B cell (primary cell): Measurements from ENCODE around the gene ADAMTSL1. TPM values are rescaled to one million over a fixed set of nuclear protein-coding genes. Genes with fewer than 3 reads are reported as not detected.

ENCODE experiments used
- ATAC-seq: fragments of 200-7000 bp; cut with Tn5 transposase; one replicate; pipeline ENCODE4 v1.10.0; 2021; ENCODE audit warnings: low read depth, mild to moderate bottlenecking, moderate number of reproducible peaks, moderate library complexity
- CTCF ChIA-PET: fragments of 350-600 bp; sonication (Branson Sonifier 250); formaldehyde crosslinking; loops from one replicate; lab custom pipeline; 2021; ENCODE audit warnings: antibody characterized with exemption, inconsistent platforms; lab: Charles Lee
- POLR2A ChIA-PET: fragments of 350-600 bp; sonication (Branson Sonifier 250); formaldehyde crosslinking; loops from one replicate; lab custom pipeline; 2021; ENCODE audit warnings: antibody characterized with exemption; lab: Charles Lee
- DNase-seq: peaks from one replicate; pipeline ENCODE4 v3.0.0; 2013
- H2AFZ ChIP-seq: 2 replicates; pipeline ENCODE4 v1.6.1; 2012; ENCODE audit warnings: mild to moderate bottlenecking, low read depth, low read length; ENCODE audit not compliant: insufficient read depth, poor library complexity, severe bottlenecking
- H3K27ac ChIP-seq, 2 donors: 1 replicate in 1 of 2; 2 replicates in 1 of 2; pipeline ENCODE4 v1.5.1; 2012 to 2013; ENCODE audit warnings: low read length in 2 of 2, mild to moderate bottlenecking in 2 of 2, moderate library complexity in 1 of 2
- H3K27me3 ChIP-seq, 4 experiments: fragments of 200-600 bp in 1 of 4; sonication (generic) in 1 of 4; replicated peaks in 1 of 4; 1 replicate in 2 of 4; 2 replicates in 2 of 4; pipeline versions ENCODE4 v1.6.1 to v1.7.0; 2013 to 2016; ENCODE audit warnings: low read length in 3 of 4, mild to moderate bottlenecking in 2 of 4, mixed read lengths in 1 of 4, moderate library complexity in 1 of 4; ENCODE audit not compliant: insufficient read depth in 4 of 4, control insufficient read depth in 3 of 4; ENCODE audit errors: control extremely low read depth in 1 of 4
- H3K36me3 ChIP-seq, 2 experiments: replicated peaks in 1 of 2; 1 replicate in 1 of 2; 2 replicates in 1 of 2; pipeline versions ENCODE4 v1.6.1 to v1.7.1; 2013; ENCODE audit warnings: low read length in 1 of 2; ENCODE audit not compliant: insufficient read depth in 2 of 2, control insufficient read depth in 1 of 2; ENCODE audit errors: control extremely low read depth in 1 of 2, extremely low read depth in 1 of 2
- H3K4me1 ChIP-seq, 2 donors: fragments of 200-600 bp in 1 of 2; sonication (generic) in 1 of 2; 1 replicate in 1 of 2; 2 replicates in 1 of 2; pipeline versions ENCODE4 v1.5.1 to v1.6.1; 2013 to 2017; ENCODE audit warnings: low read length in 2 of 2; ENCODE audit not compliant: control insufficient read depth in 2 of 2, insufficient read depth in 2 of 2
- H3K4me2 ChIP-seq: replicated peaks from 2 replicates; pipeline ENCODE3; 2012; ENCODE audit warnings: mild to moderate bottlenecking, low read depth, low read length; ENCODE audit not compliant: poor library complexity, severe bottlenecking
- H3K4me3 ChIP-seq, 5 experiments: fragments of 200-600 bp in 1 of 5; sonication (generic) in 1 of 5; 1 replicate in 3 of 5; 2 replicates in 2 of 5; pipeline versions ENCODE4 v1.5.1 to v1.7.0; 2011 to 2016; ENCODE audit warnings: low read length in 4 of 5, mild to moderate bottlenecking in 4 of 5, low read depth in 2 of 5, control low read depth in 1 of 5, moderate library complexity in 1 of 5; ENCODE audit not compliant: insufficient read depth in 1 of 5; ENCODE audit errors: control extremely low read depth in 1 of 5, extremely low read depth in 1 of 5
- H3K79me2 ChIP-seq: fragments of 200-600 bp; sonication (generic); one replicate; pipeline ENCODE4 v1.6.0; 2016; ENCODE audit warnings: low read length; ENCODE audit not compliant: control insufficient read depth, insufficient read depth
- H3K9ac ChIP-seq: fragments of 200-600 bp; sonication (generic); 2 replicates; pipeline ENCODE4 v1.6.1; 2017; ENCODE audit warnings: mild to moderate bottlenecking, low read length, moderate library complexity
- H3K9me3 ChIP-seq, 3 donors: one replicate each; pipeline versions ENCODE4 v1.6.1 to v1.7.1; 2013; ENCODE audit warnings: low read length in 2 of 3; ENCODE audit not compliant: control insufficient read depth in 2 of 3, insufficient read depth in 1 of 3; ENCODE audit errors: control extremely low read depth in 1 of 3
- H4K20me1 ChIP-seq: 2 replicates; pipeline ENCODE4 v1.6.0; 2012; ENCODE audit warnings: mild to moderate bottlenecking, low read length; ENCODE audit not compliant: insufficient read depth, control insufficient read depth, poor library complexity, severe bottlenecking
- H3K27ac Mint-ChIP-seq: one replicate; pipeline ENCODE4 v1.8.0; 2021; ENCODE audit warnings: mixed read lengths
- H3K27me3 Mint-ChIP-seq: one replicate; pipeline ENCODE4 v1.8.0; 2021; ENCODE audit warnings: mixed read lengths
- H3K4me1 Mint-ChIP-seq: one replicate; pipeline ENCODE4 v1.8.0; 2021; ENCODE audit warnings: mixed read lengths
- H3K4me3 Mint-ChIP-seq: one replicate; pipeline ENCODE4 v1.8.0; 2021; ENCODE audit warnings: mixed read lengths
- H3K9me3 Mint-ChIP-seq: one replicate; pipeline ENCODE4 v1.8.0; 2022; ENCODE audit warnings: mixed read lengths; ENCODE audit not compliant: insufficient read depth
- CTCF ChIP-seq: fragments of 200-600 bp; IDR thresholded peaks from one replicate; pipeline ENCODE4 v1.8.0; 2022; ENCODE audit warnings: antibody characterized with exemption, mild to moderate bottlenecking
- EZH2 ChIP-seq: IDR thresholded peaks from 2 replicates; pipeline ENCODE4 v1.6.1; 2012; ENCODE audit warnings: borderline replicate concordance, low read depth, mild to moderate bottlenecking, moderate library complexity, low read length; ENCODE audit not compliant: insufficient read depth, poor library complexity, severe bottlenecking
- WGBS: methylation state at CpG from one replicate; pipeline ENCODE4 v1.1.5; 2013; ENCODE audit warnings: missing lambda C conversion rate; ENCODE audit not compliant: insufficient coverage; 5-methylcytosine and 5-hydroxymethylcytosine counted together
- intact Hi-C: fragments of 100-400 bp; cut with micrococcal nuclease; formaldehyde crosslinking; loops from one replicate; pipeline ENCODE4 v1.10.0; 2022
- polyA plus RNA-seq: library from polyadenylated mRNA; depleted of rRNA; stranded (reverse); fragments of >200 nt; gene quantifications from 2 replicates; pipeline ENCODE4 v1.2.3, GENCODE V29; 2012
- total RNA-seq, 2 donors: library from RNA; stranded (reverse); fragments of 120-200 nt in 1 of 2; gene quantifications; 1 replicate in 1 of 2; 2 replicates in 1 of 2; pipeline versions ENCODE4 v1.2.3 to v1.2.4, GENCODE V29; 2013 to 2022

The ADAMTSL1 gene
- total and polyA plus RNA-seq, 2 donors (not counting 1 experiment from before 2014, with no cell fraction given), result not detected

- no peak for ATAC-seq
- Histone ChIP-seq H2AFZ (no peak overlapping the region), H3K79me2 (no peaks in the 10 kb centered on the region), H3K9me3 (peaks cover 0 to 3% (median 0%) of the 10 kb centered on the region in 3 donors), H3K4me2 (no peak overlapping the region), H4K20me1 (no peaks in the 10 kb centered on the region), H3K27me3 (no peaks in the 10 kb centered on the region), H3K27ac (no peak overlapping the region), H3K36me3 (no peaks in the 10 kb centered on the region), H3K4me3 (no peak overlapping the region), H3K9ac (no peak overlapping the region), H3K4me1 (no peaks in the 10 kb centered on the region)
- 96% methylated on average over 2 of the region's 5 CpGs for WGBS
- DNase-seq, result no peak
- Mint-ChIP-seq H3K27ac (no peak overlapping the region), H3K4me1 (no peaks in the 10 kb centered on the region), H3K4me3 (no peak overlapping the region), H3K27me3 (no peaks in the 10 kb centered on the region), H3K9me3 (no peaks in the 10 kb centered on the region)
- POLR2A ChIA-PET, result no interaction called here
- TF ChIP-seq EZH2, result no peak
- TF ChIP-seq CTCF, result no peak
- intact Hi-C loops, result no loop called here
- CTCF ChIA-PET, result no interaction called here
Observed at GRCh38 chr9:18837402-18837801, 363.4 kb downstream of the ADAMTSL1 start.

- no peak overlapping the region for H3K27ac Mint-ChIP-seq
- Histone ChIP-seq H4K20me1 (no peaks in the 10 kb centered on the region), H3K36me3 (no peaks in the 10 kb centered on the region), H3K4me2 (no peak overlapping the region), H3K79me2 (no peaks in the 10 kb centered on the region), H2AFZ (no peak overlapping the region), H3K4me1 (no peaks in the 10 kb centered on the region), H3K27me3 (no peaks in the 10 kb centered on the region), H3K9me3 (peaks cover 0 to 3% (median 0%) of the 10 kb centered on the region in 3 donors), H3K4me3 (no peak overlapping the region), H3K27ac (no peak overlapping the region), H3K9ac (no peak overlapping the region)
- no peaks in the 10 kb centered on the region for H3K9me3 Mint-ChIP-seq
- ATAC-seq (no peak), DNase-seq (no peak)
- TF ChIP-seq CTCF, result no peak
- no peak for TF ChIP-seq EZH2
- no peak overlapping the region for H3K4me3 Mint-ChIP-seq
- intact Hi-C loops, result no loop called here
- POLR2A ChIA-PET, result no interaction called here
- no peaks in the 10 kb centered on the region for H3K27me3 Mint-ChIP-seq
- no peaks in the 10 kb centered on the region for H3K4me1 Mint-ChIP-seq
- CTCF ChIA-PET, result no interaction called here
- 73% methylated on average over 4 of the region's 5 CpGs for WGBS
Observed at GRCh38 chr9:18847576-18848275, 373.8 kb downstream of the ADAMTSL1 start.
